ENCODE results near the gene KDM3B. TPM values are rescaled to one million over a fixed set of nuclear protein-coding genes. Genes with fewer than 3 reads are reported as not detected.

KDM3B gene
- total RNA-seq, 1 donor from 2014 or later = 39.1 TPM

DNA sequence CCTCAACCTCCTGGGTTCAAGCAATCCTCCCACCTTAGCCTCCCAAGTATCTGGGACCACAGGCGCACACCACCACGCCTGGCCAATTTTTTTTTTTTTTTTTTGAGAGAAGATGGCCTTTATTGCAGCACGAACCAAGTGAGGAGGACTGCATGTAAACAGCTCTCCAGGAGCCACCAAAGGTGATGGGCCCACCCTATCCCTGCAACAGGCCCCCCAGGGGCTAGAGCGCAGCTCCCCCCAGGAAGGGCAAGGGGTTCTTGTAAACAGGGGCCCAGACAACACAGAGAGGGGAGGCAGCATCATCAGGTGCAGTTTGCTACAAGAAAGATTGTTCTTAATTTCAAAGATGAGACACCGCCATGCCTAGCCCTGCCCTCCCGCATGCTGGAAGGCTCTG is 100.2 kb downstream of the KDM3B start:
- H3K9me3 Mint-ChIP-seq (ENCODE audit: low read depth) = no peaks in the 10 kb centered on the region
- no peaks in the 10 kb centered on the region for H3K36me3 Mint-ChIP-seq (ENCODE audit: low read depth)
- H3K27ac Mint-ChIP-seq (ENCODE audit: unreplicated experiment) = no peak overlapping the region
- DNase-seq (ENCODE audit: low spot score) = no peak
- no peaks in the 10 kb centered on the region for H3K27me3 Mint-ChIP-seq (ENCODE audit: low read depth)
- H3K4me1 Mint-ChIP-seq (ENCODE audit: low read depth) = peaks cover 13% of the 10 kb centered on the region
- no peak for TF ChIP-seq CTCF (IDR thresholded peaks at IDR 0.05)
- no peak overlapping the region for H3K4me3 Mint-ChIP-seq (ENCODE audit: unreplicated experiment)

DNA sequence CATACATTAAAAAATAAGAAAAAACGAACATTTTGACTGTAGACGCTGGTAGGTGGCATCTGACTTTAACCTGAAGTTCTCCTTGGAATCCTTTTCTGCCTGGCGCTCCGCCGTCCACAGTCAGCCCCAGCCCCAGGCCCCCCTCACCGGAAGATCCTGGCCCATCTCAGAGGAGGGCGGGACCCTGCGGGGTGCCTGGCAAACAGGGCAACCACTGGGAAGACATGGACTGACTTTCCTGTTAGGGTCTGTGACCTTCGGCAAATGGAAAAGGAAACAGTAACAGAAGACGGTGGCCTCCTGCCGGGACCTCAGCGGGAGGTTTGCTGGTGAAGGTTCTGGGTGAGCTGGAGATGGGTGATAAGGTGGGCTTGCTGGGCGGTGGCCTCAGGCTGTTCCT is 101.1 kb downstream of the KDM3B start:
- TF ChIP-seq CTCF (IDR thresholded peaks at IDR 0.05) = no peak
- Mint-ChIP-seq H3K9me3 (ENCODE audit: low read depth) (no peaks in the 10 kb centered on the region), H3K4me3 (ENCODE audit: unreplicated experiment) (no peak overlapping the region), H3K36me3 (ENCODE audit: low read depth) (no peaks in the 10 kb centered on the region), H3K27ac (ENCODE audit: unreplicated experiment) (no peak overlapping the region), H3K4me1 (ENCODE audit: low read depth) (peaks cover 13% of the 10 kb centered on the region), H3K27me3 (ENCODE audit: low read depth) (no peaks in the 10 kb centered on the region)
- no peak for DNase-seq (ENCODE audit: low spot score)

- no peak for TF ChIP-seq CTCF (IDR thresholded peaks at IDR 0.05)
- DNase-seq (ENCODE audit: low spot score) = no peak
- Mint-ChIP-seq H3K4me1 (ENCODE audit: low read depth) (peaks cover 7% of the 10 kb centered on the region), H3K9me3 (ENCODE audit: low read depth) (no peaks in the 10 kb centered on the region), H3K27me3 (ENCODE audit: low read depth) (peaks cover 3% of the 10 kb centered on the region), H3K27ac (ENCODE audit: unreplicated experiment) (no peak overlapping the region), H3K4me3 (ENCODE audit: unreplicated experiment) (no peak overlapping the region), H3K36me3 (ENCODE audit: low read depth) (no peaks in the 10 kb centered on the region)
Measured at GRCh38 chr5:138454121-138454520, 101.6 kb downstream of the KDM3B start.

GRCh38 chr5:138455232-138455930 is 102.9 kb downstream of the KDM3B start:
- H3K4me3 Mint-ChIP-seq (ENCODE audit: unreplicated experiment) = no peak overlapping the region
- DNase-seq (ENCODE audit: low spot score) = no peak
- peaks cover 3% of the 10 kb centered on the region for H3K27me3 Mint-ChIP-seq (ENCODE audit: low read depth)
- no peaks in the 10 kb centered on the region for H3K9me3 Mint-ChIP-seq (ENCODE audit: low read depth)
- no peaks in the 10 kb centered on the region for H3K36me3 Mint-ChIP-seq (ENCODE audit: low read depth)
- no peak for TF ChIP-seq CTCF (IDR thresholded peaks at IDR 0.05)
- no peaks in the 10 kb centered on the region for H3K4me1 Mint-ChIP-seq (ENCODE audit: low read depth)
- no peak overlapping the region for H3K27ac Mint-ChIP-seq (ENCODE audit: unreplicated experiment)

DNA sequence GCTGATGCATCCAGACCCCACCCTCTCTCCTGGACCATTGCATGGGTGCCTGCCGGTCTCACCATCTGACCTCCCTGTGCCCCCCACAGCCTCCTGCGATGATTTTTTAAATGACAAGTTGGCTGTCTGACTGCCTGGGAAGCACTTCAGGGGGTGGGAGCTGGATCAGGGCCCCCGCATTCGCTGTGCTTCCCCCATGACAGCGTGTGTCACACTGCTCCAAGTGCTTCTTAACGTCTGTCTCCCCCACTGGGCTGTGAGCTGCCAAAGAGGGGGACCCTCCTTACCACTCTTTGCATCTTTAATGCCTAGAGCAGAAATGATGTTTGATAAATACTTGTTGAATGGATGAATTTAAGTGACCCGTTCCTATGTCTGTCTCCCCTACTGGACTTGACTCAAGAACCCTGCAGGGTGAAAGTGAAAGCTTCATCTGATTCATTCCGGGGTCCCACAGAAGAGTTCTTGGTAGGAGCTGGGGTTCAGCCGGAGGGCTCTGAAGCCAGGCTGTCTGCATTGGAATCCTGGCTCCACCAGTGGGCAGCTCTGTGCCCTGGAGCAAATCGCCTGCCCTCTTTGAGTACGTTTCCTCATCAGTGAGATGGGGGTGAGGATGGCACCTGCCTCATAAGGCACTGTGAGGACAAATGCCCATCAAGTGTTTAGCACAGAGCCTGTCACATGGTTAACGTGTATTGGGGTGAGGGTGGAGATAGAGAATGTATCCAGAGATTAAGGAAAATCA is 105.2 kb downstream of the KDM3B start:
- no peaks in the 10 kb centered on the region for H3K36me3 Mint-ChIP-seq (ENCODE audit: low read depth)
- peak; percentile 52 for DNase-seq (ENCODE audit: low spot score)
- no peak overlapping the region for H3K4me3 Mint-ChIP-seq (ENCODE audit: unreplicated experiment)
- H3K27ac Mint-ChIP-seq (ENCODE audit: unreplicated experiment) = no peak overlapping the region
- TF ChIP-seq CTCF (IDR thresholded peaks at IDR 0.05) = peak; percentile 14
- H3K9me3 Mint-ChIP-seq (ENCODE audit: low read depth) = no peaks in the 10 kb centered on the region
- peaks cover 3% of the 10 kb centered on the region for H3K27me3 Mint-ChIP-seq (ENCODE audit: low read depth)
- H3K4me1 Mint-ChIP-seq (ENCODE audit: low read depth) = peaks cover 6% of the 10 kb centered on the region
